SK-N-MC (cell line): Measurements from ENCODE around the gene TRMT61B.

Source experiments
- DNase-seq: peaks from one replicate; pipeline ENCODE4 v3.0.0-alpha.2; 2011; ENCODE audit warnings: low read depth, low spot score
- H3K27ac ChIP-seq: fragments of 200-600 bp; sonication (generic); 2 replicates; pipeline ENCODE4 v1.5.1; 2016; ENCODE audit warnings: mixed run types
- H3K36me3 ChIP-seq: fragments of 200-600 bp; sonication (generic); 2 replicates; pipeline ENCODE4 v1.6.1; 2017; ENCODE audit warnings: antibody characterized with exemption, low read length, mixed read lengths; ENCODE audit not compliant: insufficient read depth
- H3K4me3 ChIP-seq: fragments of 200-600 bp; sonication (generic); 2 replicates; pipeline ENCODE4 v1.5.1; 2016
- H3K9ac ChIP-seq: fragments of 200-600 bp; sonication (generic); 2 replicates; pipeline ENCODE4 v1.8.0; 2017; ENCODE audit warnings: mixed run types, mixed read lengths; ENCODE audit not compliant: insufficient read length
- H3K9me3 ChIP-seq: fragments of 200-600 bp; sonication (generic); 2 replicates; pipeline ENCODE4 v1.6.1; 2017; ENCODE audit warnings: low read depth, mild to moderate bottlenecking, antibody characterized with exemption, low read length, moderate library complexity, mixed read lengths
- EZH2 ChIP-seq: fragments of 200-600 bp; sonication (generic); IDR thresholded peaks from one replicate; pipeline ENCODE4 v1.6.1; 2017; ENCODE audit warnings: antibody characterized with exemption
- FOXP2 ChIP-seq: optimal IDR thresholded peaks from 2 replicates; pipeline ENCODE3; 2011; ENCODE audit warnings: mild to moderate bottlenecking, moderate library complexity; ENCODE audit not compliant: insufficient read depth; ENCODE audit errors: extremely low read length, control extremely low read depth
- POLR2AphosphoS5 ChIP-seq: IDR thresholded peaks from 2 replicates; pipeline ENCODE4 v1.6.1; 2012; ENCODE audit warnings: mild to moderate bottlenecking, low read depth, low read length, borderline replicate concordance

The TRMT61B gene

DNA sequence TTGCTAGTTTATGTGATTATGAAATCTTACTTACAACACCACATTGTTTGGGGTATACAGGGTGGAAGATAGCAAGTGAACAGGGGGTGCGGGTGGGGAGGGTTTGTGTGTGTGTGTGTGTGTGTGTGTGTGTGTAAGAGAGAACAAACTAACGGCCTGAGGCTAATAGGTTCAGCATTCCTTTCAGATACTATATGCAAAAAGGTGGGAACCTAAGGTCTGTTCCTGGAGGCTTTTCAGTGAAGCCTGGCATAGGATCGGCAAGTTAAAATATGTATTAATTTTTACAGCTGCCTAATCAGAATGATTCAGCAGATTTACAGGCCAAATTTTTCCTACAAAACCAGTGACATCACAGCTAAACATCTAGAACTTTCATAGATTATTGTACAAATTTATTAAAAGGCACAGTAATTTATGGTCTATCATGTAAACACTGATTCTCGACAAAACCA, 67.1 kb downstream of the TRMT61B start:
- H3K36me3 ChIP-seq, result peaks cover 51% of the 10 kb centered on the region

DNA sequence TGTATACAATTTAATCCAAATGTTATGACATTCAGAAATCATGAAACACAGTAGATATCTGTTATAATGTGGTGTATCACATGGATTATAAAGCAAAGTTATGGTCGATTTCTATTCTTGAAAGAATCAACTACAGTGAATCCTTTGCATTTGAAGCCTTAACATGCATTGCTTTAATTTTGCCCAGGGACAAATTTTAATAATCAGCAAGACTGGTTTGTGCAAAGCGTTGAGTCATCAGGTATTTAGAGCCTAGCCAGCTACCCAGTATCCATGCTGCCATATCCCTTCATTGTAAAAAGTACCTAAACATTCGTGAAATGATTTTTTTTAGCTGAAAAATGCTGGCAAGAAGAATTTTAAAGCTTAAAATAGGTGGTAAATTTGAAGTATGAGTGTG, 68.4 kb downstream of the TRMT61B start:
- peak overlapping the region; percentile 90 for H3K27ac ChIP-seq
- H3K9ac ChIP-seq, result peak overlapping the region; percentile 21
- peaks cover 63% of the 10 kb centered on the region for H3K36me3 ChIP-seq
- TF ChIP-seq EZH2 (no peak), POLR2AphosphoS5 (no peak), FOXP2 (no peak)
- no peak for DNase-seq
- peak overlapping the region; percentile 7; the same call in 1 of the 2 replicates for H3K4me3 ChIP-seq
- H3K9me3 ChIP-seq, result peaks cover 4% of the 10 kb centered on the region; the same call in 1 of the 2 replicates

More for the DNA sequence above, 67.1 kb downstream of the TRMT61B start:
- peak; percentile 44 for DNase-seq
- Histone ChIP-seq H3K4me3 (peak overlapping the region; percentile 36), H3K27ac (peak overlapping the region; percentile 90), H3K9ac (peak overlapping the region; percentile 60), H3K9me3 (no peaks in the 10 kb centered on the region)
- TF ChIP-seq FOXP2, result no peak
- no peak for TF ChIP-seq EZH2
- TF ChIP-seq POLR2AphosphoS5, result no peak
